ENCODE measurements around the gene SV2C. TPM values are rescaled to one million over a fixed set of nuclear protein-coding genes. Genes with fewer than 3 reads are reported as not detected.

Gene SV2C
- total RNA-seq, 1 experiment from 2014 or later, result 0.09 TPM

DNA sequence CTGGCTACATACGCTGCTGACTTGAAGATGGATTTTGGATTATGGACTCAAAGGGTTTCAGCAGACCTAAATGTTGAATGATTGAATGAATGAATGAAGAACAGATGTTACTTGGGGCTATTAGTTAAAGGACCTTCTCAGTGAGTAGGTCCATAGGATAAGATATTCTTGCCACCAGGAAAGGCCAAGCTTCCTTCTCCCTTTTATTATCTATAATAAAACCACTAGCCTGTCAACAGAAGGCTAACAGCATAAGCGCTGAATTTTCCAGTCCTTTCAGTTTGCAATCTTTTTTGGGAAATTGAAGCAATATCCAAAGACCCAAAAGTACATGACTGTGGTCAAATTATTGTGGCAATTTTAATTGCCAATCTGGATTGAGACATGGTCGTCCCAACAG lies 113.3 kb downstream of the SV2C start (continued):
- TF ChIP-seq STAT6 (CRISPR knock-in tag; conservative IDR thresholded peaks at IDR 0.05; ENCODE audit: low read depth) (no peak), IRF2 (CRISPR knock-in tag; IDR thresholded peaks at IDR 0.05; ENCODE audit: borderline replicate concordance, low read depth) (no peak), NR3C1 (CRISPR knock-in tag; conservative IDR thresholded peaks at IDR 0.05; ENCODE audit: low read depth) (no peak), GRHL2 (CRISPR knock-in tag; IDR thresholded peaks at IDR 0.05; ENCODE audit: insufficient replicate concordance, severe bottlenecking) (no peak), OVOL2 (CRISPR knock-in tag; IDR thresholded peaks at IDR 0.05; ENCODE audit: borderline replicate concordance) (no peak), FOXK1 (CRISPR knock-in tag; IDR thresholded peaks at IDR 0.05) (no peak), RORB (CRISPR knock-in tag; IDR thresholded peaks at IDR 0.05) (no peak), NFATC4 (CRISPR knock-in tag; IDR thresholded peaks at IDR 0.05) (no peak)
- TF ChIP-seq, protein P1, sequence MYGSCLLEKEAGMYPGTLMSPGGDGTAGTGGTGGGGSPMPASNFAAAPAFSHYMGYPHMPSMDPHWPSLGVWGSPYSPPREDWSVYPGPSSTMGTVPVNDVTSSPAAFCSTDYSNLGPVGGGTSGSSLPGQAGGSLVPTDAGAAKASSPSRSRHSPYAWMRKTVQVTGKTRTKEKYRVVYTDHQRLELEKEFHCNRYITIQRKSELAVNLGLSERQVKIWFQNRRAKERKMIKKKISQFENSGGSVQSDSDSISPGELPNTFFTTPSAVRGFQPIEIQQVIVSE (CRISPR knock-in tag; IDR thresholded peaks at IDR 0.05; ENCODE audit: borderline replicate concordance), result no peak
- TF ChIP-seq, protein P2, sequence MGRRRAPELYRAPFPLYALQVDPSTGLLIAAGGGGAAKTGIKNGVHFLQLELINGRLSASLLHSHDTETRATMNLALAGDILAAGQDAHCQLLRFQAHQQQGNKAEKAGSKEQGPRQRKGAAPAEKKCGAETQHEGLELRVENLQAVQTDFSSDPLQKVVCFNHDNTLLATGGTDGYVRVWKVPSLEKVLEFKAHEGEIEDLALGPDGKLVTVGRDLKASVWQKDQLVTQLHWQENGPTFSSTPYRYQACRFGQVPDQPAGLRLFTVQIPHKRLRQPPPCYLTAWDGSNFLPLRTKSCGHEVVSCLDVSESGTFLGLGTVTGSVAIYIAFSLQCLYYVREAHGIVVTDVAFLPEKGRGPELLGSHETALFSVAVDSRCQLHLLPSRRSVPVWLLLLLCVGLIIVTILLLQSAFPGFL (CRISPR knock-in tag; IDR thresholded peaks at IDR 0.05; ENCODE audit: borderline replicate concordance), result no peak

DNA sequence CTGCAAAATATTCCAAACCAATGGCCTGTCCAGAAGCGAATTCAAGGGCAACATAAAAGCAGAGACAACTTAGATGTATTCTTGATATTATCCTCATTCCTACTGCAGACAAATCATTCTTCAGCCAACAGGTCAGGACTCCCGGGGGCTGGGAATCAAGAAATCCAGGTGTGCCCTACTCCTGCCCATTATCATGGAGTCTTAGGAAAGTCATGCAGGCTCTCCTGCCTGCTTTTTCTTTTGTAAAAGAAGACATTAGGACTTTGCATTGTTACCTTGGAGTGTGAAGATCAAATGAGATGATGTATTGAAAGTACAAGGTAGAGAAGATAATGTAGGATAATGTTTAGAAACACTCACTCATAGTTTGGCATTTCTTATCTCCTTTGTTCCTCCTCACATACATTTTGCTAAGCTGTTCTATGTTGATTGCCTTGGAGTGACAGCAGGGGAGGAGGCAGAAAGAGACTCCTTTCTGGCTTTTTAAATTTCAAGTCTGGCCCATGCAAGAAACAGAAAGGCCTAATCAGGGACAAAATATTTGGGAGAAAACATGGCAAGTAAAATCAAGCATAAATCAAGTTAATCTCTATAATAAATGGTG lies 113.8 kb downstream of the SV2C start:
- Mint-ChIP-seq H3K27ac (peak overlapping the region; percentile 86), H3K4me1 (peaks cover 57% of the 10 kb centered on the region), H3K36me3 (no peaks in the 10 kb centered on the region), H3K27me3 (ENCODE audit: low read depth) (no peaks in the 10 kb centered on the region), H3K4me3 (no peak overlapping the region), H3K9me3 (peaks cover 5% of the 10 kb centered on the region; the same call in 1 of the 2 replicates)
- DNase-seq (ENCODE audit: low spot score), result no peak
- ATAC-seq, result peak; percentile 77
- ChIA-PET CTCF (interaction anchor here (1.0 to 3.5 kb wide), 3 partner anchors 12 to 51 kb away, joined by 3 to 25 read pairs (median 3); no protein-coding TSS in a partner anchor), POLR2A (no interaction called here)
- TF ChIP-seq ZNF232 (CRISPR knock-in tag; IDR thresholded peaks at IDR 0.05), result no peak
- no peak for TF ChIP-seq PRRX2 (CRISPR knock-in tag; IDR thresholded peaks at IDR 0.05)
- TF ChIP-seq SP1 (CRISPR knock-in tag; conservative IDR thresholded peaks at IDR 0.05), result no peak
- no peak for TF ChIP-seq CBFB (CRISPR knock-in tag; IDR thresholded peaks at IDR 0.05; ENCODE audit: low read depth)
- no peak for TF ChIP-seq NR3C1 (CRISPR knock-in tag; conservative IDR thresholded peaks at IDR 0.05; ENCODE audit: low read depth)
- TF ChIP-seq, protein P3, sequence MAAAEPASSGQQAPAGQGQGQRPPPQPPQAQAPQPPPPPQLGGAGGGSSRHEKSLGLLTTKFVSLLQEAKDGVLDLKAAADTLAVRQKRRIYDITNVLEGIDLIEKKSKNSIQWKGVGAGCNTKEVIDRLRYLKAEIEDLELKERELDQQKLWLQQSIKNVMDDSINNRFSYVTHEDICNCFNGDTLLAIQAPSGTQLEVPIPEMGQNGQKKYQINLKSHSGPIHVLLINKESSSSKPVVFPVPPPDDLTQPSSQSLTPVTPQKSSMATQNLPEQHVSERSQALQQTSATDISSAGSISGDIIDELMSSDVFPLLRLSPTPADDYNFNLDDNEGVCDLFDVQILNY (CRISPR knock-in tag; IDR thresholded peaks at IDR 0.05), result no peak
- no peak for TF ChIP-seq GRHL2 (CRISPR knock-in tag; IDR thresholded peaks at IDR 0.05; ENCODE audit: insufficient replicate concordance, severe bottlenecking)
- TF ChIP-seq, protein P4, sequence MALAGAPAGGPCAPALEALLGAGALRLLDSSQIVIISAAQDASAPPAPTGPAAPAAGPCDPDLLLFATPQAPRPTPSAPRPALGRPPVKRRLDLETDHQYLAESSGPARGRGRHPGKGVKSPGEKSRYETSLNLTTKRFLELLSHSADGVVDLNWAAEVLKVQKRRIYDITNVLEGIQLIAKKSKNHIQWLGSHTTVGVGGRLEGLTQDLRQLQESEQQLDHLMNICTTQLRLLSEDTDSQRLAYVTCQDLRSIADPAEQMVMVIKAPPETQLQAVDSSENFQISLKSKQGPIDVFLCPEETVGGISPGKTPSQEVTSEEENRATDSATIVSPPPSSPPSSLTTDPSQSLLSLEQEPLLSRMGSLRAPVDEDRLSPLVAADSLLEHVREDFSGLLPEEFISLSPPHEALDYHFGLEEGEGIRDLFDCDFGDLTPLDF (CRISPR knock-in tag; IDR thresholded peaks at IDR 0.05), result no peak
- no peak for TF ChIP-seq JAZF1 (CRISPR knock-in tag; IDR thresholded peaks at IDR 0.05)
- TF ChIP-seq ZNF138 (CRISPR knock-in tag; conservative IDR thresholded peaks at IDR 0.05), result no peak
- TF ChIP-seq, protein P5, sequence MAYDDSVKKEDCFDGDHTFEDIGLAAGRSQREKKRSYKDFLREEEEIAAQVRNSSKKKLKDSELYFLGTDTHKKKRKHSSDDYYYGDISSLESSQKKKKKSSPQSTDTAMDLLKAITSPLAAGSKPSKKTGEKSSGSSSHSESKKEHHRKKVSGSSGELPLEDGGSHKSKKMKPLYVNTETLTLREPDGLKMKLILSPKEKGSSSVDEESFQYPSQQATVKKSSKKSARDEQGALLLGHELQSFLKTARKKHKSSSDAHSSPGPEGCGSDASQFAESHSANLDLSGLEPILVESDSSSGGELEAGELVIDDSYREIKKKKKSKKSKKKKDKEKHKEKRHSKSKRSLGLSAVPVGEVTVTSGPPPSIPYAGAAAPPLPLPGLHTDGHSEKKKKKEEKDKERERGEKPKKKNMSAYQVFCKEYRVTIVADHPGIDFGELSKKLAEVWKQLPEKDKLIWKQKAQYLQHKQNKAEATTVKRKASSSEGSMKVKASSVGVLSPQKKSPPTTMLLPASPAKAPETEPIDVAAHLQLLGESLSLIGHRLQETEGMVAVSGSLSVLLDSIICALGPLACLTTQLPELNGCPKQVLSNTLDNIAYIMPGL (CRISPR knock-in tag; IDR thresholded peaks at IDR 0.05), result no peak
